ENCODE data around the gene LRRC70. TPM values are rescaled to one million over a fixed set of nuclear protein-coding genes. Genes with fewer than 3 reads are reported as not detected.

The LRRC70 gene
- total and polyA plus RNA-seq, 7 experiments from 2014 or later, result 0.89 to 13.0 (median 2.0) TPM

- Histone ChIP-seq H3K4me3 (ENCODE audit: low read length) (no peak overlapping the region), H3K9me3 (ENCODE audit: control insufficient read depth in 2 of 3, low read length in 3 of 3) (no peaks in the 10 kb centered on the region), H3K27me3 (ENCODE audit: control insufficient read depth in 2 of 2, insufficient read depth in 2 of 2, low read length in 2 of 2) (no peaks in the 10 kb centered on the region), H3K27ac (ENCODE audit: low read depth, low read length) (no peak overlapping the region), H3K36me3 (ENCODE audit: control insufficient read depth in 2 of 3, insufficient read depth in 3 of 3, low read length in 3 of 3) (no peaks in the 10 kb centered on the region), H3K4me1 (ENCODE audit: control insufficient read depth in 2 of 2, insufficient read depth in 2 of 2, low read length in 2 of 2) (peaks cover 0 to 5% of the 10 kb centered on the region in 2 donors)
- Mint-ChIP-seq H3K9me3 (peaks cover 0 to 4% (median 0%) of the 10 kb centered on the region in 11 donors), H3K27ac (peak overlapping the region in 2 of 9 donors; percentile 0 to 7), H3K36me3 (peaks cover 9 to 39% (median 26%) of the 10 kb centered on the region in 5 donors), H3K4me3 (peak overlapping the region in 4 of 10 donors; percentile 4 to 53 (median 26)), H3K27me3 (no peaks in the 10 kb centered on the region), H3K4me1 (peaks cover 16 to 48% (median 33%) of the 10 kb centered on the region in 7 donors)
- ChIA-PET CTCF (no interaction called here), POLR2A (no interaction called here)
- ATAC-seq (no peak), DNase-seq (no peak)
- intact Hi-C loops (cut with micrococcal nuclease), result no loop called here
Observed at GRCh38 chr5:62585751-62586150, 7.1 kb downstream of the LRRC70 start.

GRCh38 chr5:62587737-62588136 is 9.1 kb downstream of the LRRC70 start:
- Histone ChIP-seq H3K36me3 (ENCODE audit: control insufficient read depth in 2 of 3, insufficient read depth in 3 of 3, low read length in 3 of 3) (peaks cover 0 to 10% (median 0%) of the 10 kb centered on the region in 3 experiments), H3K4me1 (ENCODE audit: control insufficient read depth in 2 of 2, insufficient read depth in 2 of 2, low read length in 2 of 2) (peaks cover 0 to 5% of the 10 kb centered on the region in 2 donors), H3K27me3 (ENCODE audit: control insufficient read depth in 2 of 2, insufficient read depth in 2 of 2, low read length in 2 of 2) (no peaks in the 10 kb centered on the region), H3K27ac (ENCODE audit: low read depth, low read length) (no peak overlapping the region), H3K4me3 (ENCODE audit: low read length) (no peak overlapping the region), H3K9me3 (ENCODE audit: control insufficient read depth in 2 of 3, low read length in 3 of 3) (no peaks in the 10 kb centered on the region)
- POLR2A ChIA-PET, result no interaction called here
- Mint-ChIP-seq H3K27ac (no peak overlapping the region), H3K27me3 (no peaks in the 10 kb centered on the region), H3K9me3 (peaks cover 0 to 4% (median 0%) of the 10 kb centered on the region in 11 donors), H3K36me3 (peaks cover 10 to 47% (median 35%) of the 10 kb centered on the region in 5 donors), H3K4me3 (no peak overlapping the region), H3K4me1 (peaks cover 13 to 33% (median 22%) of the 10 kb centered on the region in 7 donors)
- CTCF ChIA-PET, result no interaction called here
- intact Hi-C loops (cut with micrococcal nuclease), result no loop called here
- no peak for ATAC-seq
- no peak for DNase-seq

GRCh38 chr5:62588668-62589067 is 10.0 kb downstream of the LRRC70 start:
- H3K27me3 ChIP-seq (ENCODE audit: control insufficient read depth in 2 of 2, insufficient read depth in 2 of 2, low read length in 2 of 2), result no peaks in the 10 kb centered on the region
- intact Hi-C loops (cut with micrococcal nuclease), result no loop called here
- Mint-ChIP-seq H3K27ac (peak overlapping the region in 1 of 9 donors; percentile 4), H3K27me3 (no peaks in the 10 kb centered on the region), H3K9me3 (peaks cover 0 to 6% (median 0%) of the 10 kb centered on the region in 11 donors), H3K36me3 (peaks cover 17 to 50% (median 42%) of the 10 kb centered on the region in 5 donors), H3K4me3 (no peak overlapping the region), H3K4me1 (peaks cover 13 to 38% (median 28%) of the 10 kb centered on the region in 7 donors)
- H3K27ac ChIP-seq (ENCODE audit: low read depth, low read length), result no peak overlapping the region
- H3K36me3 ChIP-seq (ENCODE audit: control insufficient read depth in 2 of 3, insufficient read depth in 3 of 3, low read length in 3 of 3), result peaks cover 0 to 10% (median 0%) of the 10 kb centered on the region in 3 experiments
- peaks cover 0 to 5% of the 10 kb centered on the region in 2 donors for H3K4me1 ChIP-seq (ENCODE audit: control insufficient read depth in 2 of 2, insufficient read depth in 2 of 2, low read length in 2 of 2)
- POLR2A ChIA-PET, result no interaction called here
- DNase-seq (no peak), ATAC-seq (no peak)
- H3K9me3 ChIP-seq (ENCODE audit: control insufficient read depth in 2 of 3, low read length in 3 of 3), result no peaks in the 10 kb centered on the region
- CTCF ChIA-PET, result no interaction called here
- H3K4me3 ChIP-seq (ENCODE audit: low read length), result no peak overlapping the region

GRCh38 chr5:62589504-62589903 is 10.9 kb downstream of the LRRC70 start:
- Histone ChIP-seq H3K9me3 (ENCODE audit: control insufficient read depth in 2 of 3, low read length in 3 of 3) (no peaks in the 10 kb centered on the region), H3K4me3 (ENCODE audit: low read length) (no peak overlapping the region), H3K27ac (ENCODE audit: low read depth, low read length) (no peak overlapping the region), H3K27me3 (ENCODE audit: control insufficient read depth in 2 of 2, insufficient read depth in 2 of 2, low read length in 2 of 2) (no peaks in the 10 kb centered on the region), H3K4me1 (ENCODE audit: control insufficient read depth in 2 of 2, insufficient read depth in 2 of 2, low read length in 2 of 2) (peaks cover 0 to 5% of the 10 kb centered on the region in 2 donors), H3K36me3 (ENCODE audit: control insufficient read depth in 2 of 3, insufficient read depth in 3 of 3, low read length in 3 of 3) (peaks cover 0 to 10% (median 0%) of the 10 kb centered on the region in 3 experiments)
- no peak for ATAC-seq
- Mint-ChIP-seq H3K4me1 (peaks cover 13 to 30% (median 22%) of the 10 kb centered on the region in 7 donors), H3K9me3 (peaks cover 0 to 6% (median 0%) of the 10 kb centered on the region in 11 donors), H3K27me3 (no peaks in the 10 kb centered on the region), H3K4me3 (no peak overlapping the region), H3K27ac (peak overlapping the region in 1 of 9 donors; percentile 7), H3K36me3 (peaks cover 17 to 52% (median 42%) of the 10 kb centered on the region in 5 donors)
- ChIA-PET POLR2A (no interaction called here), CTCF (no interaction called here)
- DNase-seq, result no peak
- intact Hi-C loops (cut with micrococcal nuclease), result no loop called here

GRCh38 chr5:62590387-62590786 is 11.8 kb downstream of the LRRC70 start:
- CTCF ChIA-PET, result no interaction called here
- POLR2A ChIA-PET, result no interaction called here

GRCh38 chr5:62592558-62592957 is 13.9 kb downstream of the LRRC70 start:
- no peak overlapping the region for H3K27ac ChIP-seq (ENCODE audit: low read depth, low read length)
- DNase-seq, result no peak
- ATAC-seq, result no peak
- H3K9me3 ChIP-seq (ENCODE audit: control insufficient read depth in 2 of 3, low read length in 3 of 3), result no peaks in the 10 kb centered on the region
- ChIA-PET CTCF (no interaction called here), POLR2A (no interaction called here)
- Mint-ChIP-seq H3K36me3 (peaks cover 17 to 49% (median 38%) of the 10 kb centered on the region in 5 donors), H3K9me3 (peaks cover 0 to 6% (median 0%) of the 10 kb centered on the region in 11 donors), H3K4me3 (no peak overlapping the region), H3K27ac (no peak overlapping the region), H3K27me3 (no peaks in the 10 kb centered on the region), H3K4me1 (peaks cover 0 to 17% (median 11%) of the 10 kb centered on the region in 7 donors)
- H3K27me3 ChIP-seq (ENCODE audit: control insufficient read depth in 2 of 2, insufficient read depth in 2 of 2, low read length in 2 of 2), result no peaks in the 10 kb centered on the region
- peaks cover 0 to 10% (median 0%) of the 10 kb centered on the region in 3 experiments for H3K36me3 ChIP-seq (ENCODE audit: control insufficient read depth in 2 of 3, insufficient read depth in 3 of 3, low read length in 3 of 3)
- H3K4me1 ChIP-seq (ENCODE audit: control insufficient read depth in 2 of 2, insufficient read depth in 2 of 2, low read length in 2 of 2), result no peaks in the 10 kb centered on the region
- H3K4me3 ChIP-seq (ENCODE audit: low read length), result no peak overlapping the region
- intact Hi-C loops (cut with micrococcal nuclease), result no loop called here

More at GRCh38 chr5:62590387-62590786, 11.8 kb downstream of the LRRC70 start:
- ATAC-seq, result no peak
- Mint-ChIP-seq H3K27me3 (no peaks in the 10 kb centered on the region), H3K4me1 (peaks cover 5 to 22% (median 16%) of the 10 kb centered on the region in 7 donors), H3K27ac (no peak overlapping the region), H3K36me3 (peaks cover 17 to 57% (median 41%) of the 10 kb centered on the region in 5 donors), H3K9me3 (peaks cover 0 to 6% (median 0%) of the 10 kb centered on the region in 11 donors), H3K4me3 (no peak overlapping the region)
- H3K36me3 ChIP-seq (ENCODE audit: control insufficient read depth in 2 of 3, insufficient read depth in 3 of 3, low read length in 3 of 3), result peaks cover 0 to 10% (median 0%) of the 10 kb centered on the region in 3 experiments
- no peaks in the 10 kb centered on the region for H3K9me3 ChIP-seq (ENCODE audit: control insufficient read depth in 2 of 3, low read length in 3 of 3)
- no peaks in the 10 kb centered on the region for H3K27me3 ChIP-seq (ENCODE audit: control insufficient read depth in 2 of 2, insufficient read depth in 2 of 2, low read length in 2 of 2)
- intact Hi-C loops (cut with micrococcal nuclease), result no loop called here
- H3K27ac ChIP-seq (ENCODE audit: low read depth, low read length), result no peak overlapping the region
- no peaks in the 10 kb centered on the region for H3K4me1 ChIP-seq (ENCODE audit: control insufficient read depth in 2 of 2, insufficient read depth in 2 of 2, low read length in 2 of 2)
- H3K4me3 ChIP-seq (ENCODE audit: low read length), result no peak overlapping the region
- no peak for DNase-seq

GRCh38 chr5:62593331-62593730 is 14.7 kb downstream of the LRRC70 start:
- H3K27ac ChIP-seq (ENCODE audit: low read depth, low read length), result no peak overlapping the region
- no peaks in the 10 kb centered on the region for H3K4me1 ChIP-seq (ENCODE audit: control insufficient read depth in 2 of 2, insufficient read depth in 2 of 2, low read length in 2 of 2)
- DNase-seq, result no peak
- H3K36me3 Mint-ChIP-seq, result peaks cover 17 to 41% (median 34%) of the 10 kb centered on the region in 5 donors
- POLR2A ChIA-PET, result no interaction called here
- H3K36me3 ChIP-seq (ENCODE audit: control insufficient read depth in 2 of 3, insufficient read depth in 3 of 3, low read length in 3 of 3), result peaks cover 0 to 10% (median 0%) of the 10 kb centered on the region in 3 experiments
- H3K9me3 ChIP-seq (ENCODE audit: control insufficient read depth in 2 of 3, low read length in 3 of 3), result no peaks in the 10 kb centered on the region
- no peaks in the 10 kb centered on the region for H3K27me3 Mint-ChIP-seq
- CTCF ChIA-PET, result no interaction called here
- ATAC-seq, result no peak
- H3K27ac Mint-ChIP-seq, result peak overlapping the region in 1 of 9 donors; percentile 80
- H3K27me3 ChIP-seq (ENCODE audit: control insufficient read depth in 2 of 2, insufficient read depth in 2 of 2, low read length in 2 of 2), result no peaks in the 10 kb centered on the region
- no peak overlapping the region for H3K4me3 Mint-ChIP-seq
- no peak overlapping the region for H3K4me3 ChIP-seq (ENCODE audit: low read length)
- intact Hi-C loops (cut with micrococcal nuclease), result no loop called here
- H3K4me1 Mint-ChIP-seq, result peaks cover 0 to 17% (median 10%) of the 10 kb centered on the region in 7 donors
- peaks cover 0 to 6% (median 0%) of the 10 kb centered on the region in 11 donors for H3K9me3 Mint-ChIP-seq
